GM12892 (cell line): ENCODE measurements around the gene NEUROD1.

Experiments
- POLR2A ChIP-seq: IDR thresholded peaks from 2 replicates; pipeline ENCODE4 v1.6.1; 2011; ENCODE audit warnings: low read depth, low read length, control low read depth
- POLR2AphosphoS5 ChIP-seq: IDR thresholded peaks from 2 replicates; pipeline ENCODE4 v1.6.1; 2011; ENCODE audit warnings: low read depth, low read length, control low read depth

DNA sequence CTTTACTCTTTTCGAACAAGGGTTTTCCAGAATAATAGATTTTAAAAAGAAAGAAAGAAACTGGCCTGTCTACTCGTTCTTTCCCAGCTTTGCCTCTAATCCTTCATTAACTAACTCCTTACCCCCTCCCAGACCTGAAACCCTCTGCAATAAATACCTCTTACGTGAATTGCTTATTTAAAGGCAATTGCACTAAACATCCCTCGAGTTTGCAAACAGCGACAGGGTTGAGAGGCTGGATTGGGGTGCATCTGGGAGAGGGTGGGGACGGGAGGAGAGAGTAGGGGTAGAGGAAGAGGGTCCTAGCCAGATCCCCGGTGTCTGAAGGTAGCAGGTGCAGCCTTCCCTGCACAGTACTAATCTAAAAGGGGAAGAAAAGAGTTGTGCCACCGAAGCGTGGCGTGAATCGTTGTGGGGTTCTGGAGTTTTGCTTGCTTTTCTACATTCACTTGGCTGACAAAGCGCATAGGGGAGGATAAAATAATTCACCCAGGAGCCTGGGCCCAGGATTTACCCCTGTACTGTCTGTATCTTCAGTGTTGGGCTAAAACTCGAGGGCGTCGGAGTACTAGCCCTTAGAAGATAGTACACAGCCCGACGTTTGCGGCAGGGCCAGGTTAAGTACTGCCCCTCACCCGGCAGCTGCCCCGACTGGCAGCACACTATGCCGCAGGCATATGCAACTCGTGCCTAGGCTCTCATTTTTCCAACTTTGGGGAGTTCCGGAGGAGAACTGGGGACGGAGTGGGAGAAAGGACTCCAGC is 1.9 kb upstream of the NEUROD1 start:
- no peak for TF ChIP-seq POLR2A
- TF ChIP-seq POLR2AphosphoS5, result no peak
